ENCODE data around the gene KREMEN1.
"Not testable (repeated sequence)": the region's sequence is repeated elsewhere in the genome, so short reads cannot be mapped to it uniquely, and the experiment has no call there.

The KREMEN1 gene, protein sequence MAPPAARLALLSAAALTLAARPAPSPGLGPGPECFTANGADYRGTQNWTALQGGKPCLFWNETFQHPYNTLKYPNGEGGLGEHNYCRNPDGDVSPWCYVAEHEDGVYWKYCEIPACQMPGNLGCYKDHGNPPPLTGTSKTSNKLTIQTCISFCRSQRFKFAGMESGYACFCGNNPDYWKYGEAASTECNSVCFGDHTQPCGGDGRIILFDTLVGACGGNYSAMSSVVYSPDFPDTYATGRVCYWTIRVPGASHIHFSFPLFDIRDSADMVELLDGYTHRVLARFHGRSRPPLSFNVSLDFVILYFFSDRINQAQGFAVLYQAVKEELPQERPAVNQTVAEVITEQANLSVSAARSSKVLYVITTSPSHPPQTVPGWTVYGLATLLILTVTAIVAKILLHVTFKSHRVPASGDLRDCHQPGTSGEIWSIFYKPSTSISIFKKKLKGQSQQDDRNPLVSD

GRCh38 chr22:29072979-29073617 is at the start of gene KREMEN1:
TSS of gene KREMEN1 (plus strand) at chr22:29073035. CDS start at chr22:29073131, 96 bp downstream.
- DNase-seq (ENCODE audit: low read depth in 2 of 2): no peak

- no peak for DNase-seq (ENCODE audit: low read depth in 2 of 2)
Observed at GRCh38 chr22:29023172-29023796, 49.6 kb upstream of the KREMEN1 start.

- no peak for DNase-seq (ENCODE audit: low read depth in 2 of 2)
Observed at GRCh38 chr22:29026579-29026978, 46.3 kb upstream of the KREMEN1 start.

- DNase-seq (ENCODE audit: low read depth in 2 of 2): no peak
Observed at GRCh38 chr22:29028468-29028867, 44.4 kb upstream of the KREMEN1 start.

- DNase-seq (ENCODE audit: low read depth in 2 of 2): no peak
Observed at GRCh38 chr22:29029202-29030000, 43.4 kb upstream of the KREMEN1 start.

- DNase-seq (ENCODE audit: low read depth in 2 of 2): no peak
Observed at GRCh38 chr22:29030016-29030617, 42.7 kb upstream of the KREMEN1 start.

- DNase-seq (ENCODE audit: low read depth in 2 of 2): no peak
Observed at GRCh38 chr22:29030618-29031226, 42.1 kb upstream of the KREMEN1 start.

DNA sequence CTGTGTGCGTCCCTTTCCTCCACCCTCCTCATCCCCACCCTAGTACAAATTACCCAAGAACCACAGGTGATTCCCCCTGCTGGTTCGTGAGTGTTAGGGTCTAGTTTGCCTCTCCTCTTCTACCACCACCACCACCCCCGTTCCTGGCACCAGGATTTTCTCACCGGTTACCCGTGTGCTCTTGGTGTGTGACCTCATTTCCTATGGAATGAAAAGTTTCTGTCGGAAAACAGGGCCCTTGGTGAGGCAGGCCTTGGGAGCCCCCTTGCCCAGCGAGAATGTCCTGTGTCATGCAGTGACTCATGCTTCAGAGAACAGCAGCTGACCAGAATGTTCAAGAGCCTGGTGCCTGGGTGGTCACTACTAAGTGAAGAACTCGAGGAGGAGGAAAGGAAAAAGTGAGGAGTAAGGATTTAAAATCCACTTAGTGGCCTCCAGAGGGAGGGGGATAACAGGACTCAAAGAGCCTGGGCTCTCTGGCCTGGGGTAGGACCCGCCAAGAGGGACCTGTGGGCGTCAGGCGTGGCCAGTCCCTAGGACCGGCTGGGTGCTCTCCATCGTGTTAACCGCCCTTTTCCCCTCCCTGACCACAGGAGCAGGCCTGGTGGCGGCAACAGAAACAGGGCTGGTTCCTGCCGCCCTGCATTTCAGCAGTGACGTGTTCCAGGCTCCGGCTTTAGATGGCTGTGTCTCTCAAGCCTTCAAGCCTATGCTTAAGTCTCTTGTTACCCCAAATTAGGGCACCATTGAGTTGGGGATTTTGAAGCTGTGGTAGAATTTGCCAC is 41.4 kb upstream of the KREMEN1 start:
- no peak for DNase-seq (ENCODE audit: low read depth in 2 of 2)

DNA sequence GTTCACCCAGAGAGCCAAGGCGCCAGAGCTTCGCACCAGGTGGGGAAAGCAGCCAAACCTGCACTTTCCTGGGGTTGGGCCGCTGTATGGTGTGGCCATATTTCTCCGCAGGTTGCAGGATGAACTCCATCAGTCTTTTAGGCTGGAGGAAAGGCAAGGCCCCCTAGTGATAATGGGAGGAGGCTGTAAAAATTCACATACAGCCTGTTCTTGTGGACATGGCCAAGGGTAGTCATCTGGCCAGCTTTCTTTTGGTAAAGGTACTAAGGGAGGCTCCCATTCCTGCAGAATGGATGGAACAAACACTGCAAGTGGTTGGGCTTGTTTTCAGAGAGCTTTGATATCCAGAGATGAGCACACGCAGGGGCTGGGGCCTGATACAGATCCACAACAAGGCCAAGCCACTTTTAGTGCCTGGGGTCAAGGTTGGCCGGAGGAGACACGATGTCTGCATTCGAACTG is 40.8 kb upstream of the KREMEN1 start:
- DNase-seq (ENCODE audit: low read depth in 2 of 2): no peak

GRCh38 chr22:29032584-29032983 is 40.3 kb upstream of the KREMEN1 start:
- DNase-seq (ENCODE audit: low read depth in 2 of 2): no peak

DNA sequence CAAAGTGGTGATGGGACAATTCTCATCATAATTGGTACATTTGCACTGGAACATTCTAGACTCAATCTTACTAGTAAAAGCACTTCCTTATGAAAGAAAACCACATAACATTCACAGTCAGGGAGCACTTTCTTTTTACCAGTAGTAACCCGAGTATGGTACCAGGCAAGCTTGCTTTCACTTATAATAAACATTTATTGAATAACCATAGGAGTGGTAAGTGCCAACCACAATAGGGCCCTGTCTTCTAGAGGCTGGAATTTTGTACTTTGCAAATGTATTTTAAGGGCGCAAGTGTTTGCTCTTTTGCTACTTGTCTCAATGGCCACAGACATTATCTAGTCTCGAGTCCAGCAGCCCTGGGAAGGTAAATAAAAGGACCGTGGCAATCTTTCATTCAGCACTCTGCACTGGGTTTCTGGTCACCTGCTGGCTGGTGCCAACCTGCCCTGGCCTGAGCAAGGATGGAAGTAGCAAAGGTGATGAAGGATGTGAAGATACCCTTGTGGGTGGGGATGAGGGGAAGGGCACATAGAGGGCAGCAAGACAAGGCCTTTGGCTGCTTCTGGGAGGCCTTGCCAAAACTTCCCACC is 35.4 kb upstream of the KREMEN1 start:
- no peak for DNase-seq (ENCODE audit: low read depth in 2 of 2)

GRCh38 chr22:29039148-29039547 is 33.7 kb upstream of the KREMEN1 start:
- DNase-seq (ENCODE audit: low read depth in 2 of 2): no peak

DNA sequence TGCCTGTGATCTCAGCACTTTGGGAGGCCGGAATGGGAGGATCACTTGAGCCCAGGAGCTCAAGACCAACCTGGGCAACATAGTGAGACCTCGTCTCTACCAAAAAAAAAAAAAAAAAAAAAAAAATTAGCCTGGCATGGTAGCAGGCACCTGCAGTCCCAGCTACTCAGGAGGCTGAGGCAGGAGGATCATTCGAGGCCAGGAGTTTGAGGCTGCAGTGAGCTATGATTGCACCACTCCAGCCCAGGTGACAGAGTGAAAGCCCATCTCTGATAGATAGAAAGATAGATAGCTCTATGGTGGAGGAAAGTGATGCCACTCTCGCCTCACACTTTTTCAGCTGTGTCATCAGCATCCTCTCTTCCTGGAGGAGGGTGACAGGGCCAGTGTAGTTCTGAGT is 33.2 kb upstream of the KREMEN1 start:
- DNase-seq (ENCODE audit: low read depth in 2 of 2): not testable (repeated sequence)

GRCh38 chr22:29040385-29041275 is 32.2 kb upstream of the KREMEN1 start:
- DNase-seq (ENCODE audit: low read depth in 2 of 2): peak; percentile 22 to 33

GRCh38 chr22:29041408-29041807 is 31.4 kb upstream of the KREMEN1 start:
- no peak for DNase-seq (ENCODE audit: low read depth in 2 of 2)

DNA sequence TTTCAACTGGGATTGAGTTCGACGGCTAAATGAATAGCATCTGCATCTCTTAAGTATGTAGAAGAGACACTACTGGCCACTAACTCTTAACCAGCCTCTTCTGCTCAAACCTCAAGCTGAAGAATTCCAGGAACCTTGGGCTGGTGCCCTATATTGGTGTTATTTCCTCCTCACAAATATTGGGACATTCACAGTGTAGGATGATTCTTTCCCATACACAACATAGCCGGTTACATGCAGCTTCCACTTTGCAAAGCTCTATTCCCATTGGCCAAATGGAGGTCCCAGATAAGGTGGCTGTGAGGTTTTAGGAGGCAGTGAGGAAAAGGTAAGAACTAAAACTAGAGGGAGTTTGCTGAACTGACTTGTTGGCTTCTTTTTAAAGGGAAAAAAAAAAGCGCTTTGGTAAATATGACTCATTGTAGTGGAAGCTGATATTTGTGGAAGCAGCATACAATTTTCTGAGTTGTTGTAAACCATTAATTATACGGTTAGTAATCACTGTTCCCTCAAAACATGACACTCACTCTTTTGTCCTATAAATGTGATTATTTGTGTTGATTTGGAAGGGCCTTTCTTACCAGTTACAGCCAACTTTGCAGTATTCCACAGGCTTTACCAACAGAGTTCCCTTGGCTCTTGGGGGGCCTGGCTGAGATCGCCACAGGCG is 28.8 kb upstream of the KREMEN1 start:
- DNase-seq (ENCODE audit: low read depth in 2 of 2): no peak

DNA sequence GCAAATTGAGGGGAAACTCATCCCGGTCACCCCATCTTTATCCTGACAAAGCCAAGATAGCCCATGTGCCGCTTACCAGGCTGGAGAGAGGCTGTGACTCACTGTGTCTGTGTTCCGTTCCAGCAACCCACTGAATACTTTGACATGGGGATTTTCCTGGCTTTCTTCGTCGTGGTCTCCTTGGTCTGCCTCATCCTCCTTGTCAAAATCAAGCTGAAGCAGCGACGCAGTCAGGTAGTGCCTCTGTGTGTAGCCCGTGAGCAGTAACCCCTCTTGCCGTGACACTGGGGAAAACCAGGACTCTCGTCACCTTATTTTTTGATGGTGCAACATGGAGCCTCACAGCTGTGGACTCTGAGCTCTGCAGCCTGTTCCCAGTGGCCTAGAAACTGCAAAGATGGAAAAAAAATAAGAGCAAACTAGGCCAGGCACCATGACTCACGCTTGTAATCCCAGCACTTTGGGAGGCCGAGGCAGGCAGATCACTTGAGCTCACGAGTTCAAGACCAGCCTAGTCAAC is 28.1 kb upstream of the KREMEN1 start:
- no peak for DNase-seq (ENCODE audit: low read depth in 2 of 2)
